Measurements from ENCODE around the gene RNF114.

RNF114 gene

GRCh38 chr20:49941456-49941855, 5.3 kb downstream of the RNF114 start:
- Histone ChIP-seq H4K20me1 (ENCODE audit: insufficient read depth, low read length) (peaks cover 47% of the 10 kb centered on the region), H3K9me3 (ENCODE audit: insufficient read depth, low read length) (no peaks in the 10 kb centered on the region), H3K4me2 (ENCODE audit: low read length) (no peak overlapping the region), H3K27me3 (ENCODE audit: low read depth, low read length) (no peaks in the 10 kb centered on the region), H3K27ac (ENCODE audit: low read length) (no peak overlapping the region), H2AFZ (ENCODE audit: low read depth, low read length) (no peak overlapping the region), H3K79me2 (ENCODE audit: low read length) (peaks cover 88% of the 10 kb centered on the region), H3K4me3 (ENCODE audit: low read length) (no peak overlapping the region), H3K4me1 (ENCODE audit: low read length) (peaks cover 17% of the 10 kb centered on the region), H3K9ac (ENCODE audit: low read length) (no peak overlapping the region), H3K36me3 (replicated peaks; ENCODE audit: low read depth, low read length) (peaks cover 67% of the 10 kb centered on the region)
- TF ChIP-seq EZH2phosphoT487 (IDR thresholded peaks at IDR 0.05; ENCODE audit: low read depth) = no peak
- no peak for TF ChIP-seq CTCF (IDR thresholded peaks at IDR 0.05; ENCODE audit: low read depth, low read length)

GRCh38 chr20:49942303-49942702, 6.1 kb downstream of the RNF114 start:
- no peak overlapping the region for H3K9ac ChIP-seq (ENCODE audit: low read length)
- peaks cover 14% of the 10 kb centered on the region for H3K4me1 ChIP-seq (ENCODE audit: low read length)
- peaks cover 82% of the 10 kb centered on the region for H3K79me2 ChIP-seq (ENCODE audit: low read length)
- H3K36me3 ChIP-seq (replicated peaks; ENCODE audit: low read depth, low read length) = peaks cover 74% of the 10 kb centered on the region
- H3K27me3 ChIP-seq (ENCODE audit: low read depth, low read length) = no peaks in the 10 kb centered on the region
- peaks cover 40% of the 10 kb centered on the region for H4K20me1 ChIP-seq (ENCODE audit: insufficient read depth, low read length)
- no peak overlapping the region for H2AFZ ChIP-seq (ENCODE audit: low read depth, low read length)
- H3K9me3 ChIP-seq (ENCODE audit: insufficient read depth, low read length) = no peaks in the 10 kb centered on the region
- H3K27ac ChIP-seq (ENCODE audit: low read length) = no peak overlapping the region
- no peak for TF ChIP-seq CTCF (IDR thresholded peaks at IDR 0.05; ENCODE audit: low read depth, low read length)
- no peak for TF ChIP-seq EZH2phosphoT487 (IDR thresholded peaks at IDR 0.05; ENCODE audit: low read depth)
- H3K4me2 ChIP-seq (ENCODE audit: low read length) = no peak overlapping the region
- no peak overlapping the region for H3K4me3 ChIP-seq (ENCODE audit: low read length)

GRCh38 chr20:49942942-49943341, 6.7 kb downstream of the RNF114 start:
- Histone ChIP-seq H4K20me1 (ENCODE audit: insufficient read depth, low read length) (peaks cover 33% of the 10 kb centered on the region), H3K9me3 (ENCODE audit: insufficient read depth, low read length) (no peaks in the 10 kb centered on the region), H2AFZ (ENCODE audit: low read depth, low read length) (no peak overlapping the region), H3K9ac (ENCODE audit: low read length) (no peak overlapping the region), H3K4me2 (ENCODE audit: low read length) (no peak overlapping the region), H3K79me2 (ENCODE audit: low read length) (peaks cover 78% of the 10 kb centered on the region), H3K4me1 (ENCODE audit: low read length) (peaks cover 8% of the 10 kb centered on the region), H3K36me3 (replicated peaks; ENCODE audit: low read depth, low read length) (peaks cover 77% of the 10 kb centered on the region), H3K27ac (ENCODE audit: low read length) (no peak overlapping the region), H3K4me3 (ENCODE audit: low read length) (no peak overlapping the region), H3K27me3 (ENCODE audit: low read depth, low read length) (no peaks in the 10 kb centered on the region)
- no peak for TF ChIP-seq EZH2phosphoT487 (IDR thresholded peaks at IDR 0.05; ENCODE audit: low read depth)
- no peak for TF ChIP-seq CTCF (IDR thresholded peaks at IDR 0.05; ENCODE audit: low read depth, low read length)

GRCh38 chr20:49945306-49945700, 9.1 kb downstream of the RNF114 start:
- no peaks in the 10 kb centered on the region for H3K27me3 ChIP-seq (ENCODE audit: low read depth, low read length)
- no peak overlapping the region for H3K27ac ChIP-seq (ENCODE audit: low read length)
- H3K9me3 ChIP-seq (ENCODE audit: insufficient read depth, low read length) = no peaks in the 10 kb centered on the region
- H4K20me1 ChIP-seq (ENCODE audit: insufficient read depth, low read length) = peaks cover 17% of the 10 kb centered on the region
- no peaks in the 10 kb centered on the region for H3K4me1 ChIP-seq (ENCODE audit: low read length)
- H3K4me2 ChIP-seq (ENCODE audit: low read length) = no peak overlapping the region
- no peak overlapping the region for H2AFZ ChIP-seq (ENCODE audit: low read depth, low read length)
- no peak overlapping the region for H3K9ac ChIP-seq (ENCODE audit: low read length)
- H3K79me2 ChIP-seq (ENCODE audit: low read length) = peaks cover 64% of the 10 kb centered on the region
- no peak overlapping the region for H3K4me3 ChIP-seq (ENCODE audit: low read length)
- peaks cover 74% of the 10 kb centered on the region for H3K36me3 ChIP-seq (replicated peaks; ENCODE audit: low read depth, low read length)
- TF ChIP-seq CTCF (IDR thresholded peaks at IDR 0.05; ENCODE audit: low read depth, low read length) (no peak), EZH2phosphoT487 (IDR thresholded peaks at IDR 0.05; ENCODE audit: low read depth) (no peak)
